GM23338 (cell line): Measurements from ENCODE around the gene CTTN. TPM values are rescaled to one million over a fixed set of nuclear protein-coding genes. Genes with fewer than 3 reads are reported as not detected.

Experiments
- polyA plus RNA-seq: library from polyadenylated mRNA; unstranded; fragments of >200 nt; fragmentation: Nextera tagmentation; extraction: Ambion mirVana; gene quantifications from 2 replicates; pipeline ENCODE4 v1.2.1, GENCODE V29; 2016
- total RNA-seq: library from RNA; depleted of rRNA; stranded (reverse); fragments of >200 nt; shearing (Covaris generic); gene quantifications from 2 replicates; pipeline ENCODE4 v1.2.3, GENCODE V29; 2014; rRNA removed

CTTN gene
- total and polyA plus RNA-seq, 2 experiments from 2014 or later = 163 to 343 TPM

Other genes starting within 250 kb of the CTTN start
- 50.6 and 65.8 TPM in 2 replicates for gene FADD, start 195.2 kb upstream of the CTTN start, total RNA-seq
- gene FADD, start 195.2 kb upstream of the CTTN start, polyA plus RNA-seq = 19.6 and 19.7 TPM in 2 replicates
- gene PPFIA1, start 127.8 kb upstream of the CTTN start, total RNA-seq = 62.0 and 66.6 TPM in 2 replicates
- gene PPFIA1, start 127.8 kb upstream of the CTTN start, polyA plus RNA-seq = 41.7 and 47.0 TPM in 2 replicates